GM19395 (cell line): ENCODE data around the gene LGALS7B.
"Not testable (repeated sequence)": the region's sequence is repeated elsewhere in the genome, so short reads cannot be mapped to it uniquely, and the experiment has no call there.

Source experiments
- ATAC-seq: cut with Tn5 transposase; IDR thresholded peaks from one replicate; pipeline ENCODE4 v1.9.1; 2021; ENCODE audit warnings: mild to moderate bottlenecking, moderate library complexity; ENCODE audit not compliant: unreplicated experiment

LGALS7B gene

GRCh38 chr19:38788478-38789243 lies at the start of gene LGALS7B:
TSS of gene LGALS7B (plus strand) at chr19:38789200. CDS start at chr19:38789227, 27 bp downstream.
- ATAC-seq, result no peak

- ATAC-seq, result no peak
Observed at GRCh38 chr19:38739440-38740256, 49.4 kb upstream of the LGALS7B start.

GRCh38 chr19:38740257-38740592 lies 48.8 kb upstream of the LGALS7B start:
- no peak for ATAC-seq

- no peak for ATAC-seq
Observed at GRCh38 chr19:38740932-38741331, 48.1 kb upstream of the LGALS7B start.

GRCh38 chr19:38741670-38742069 lies 47.3 kb upstream of the LGALS7B start:
- no peak for ATAC-seq

- ATAC-seq, result no peak
Observed at GRCh38 chr19:38742296-38742695, 46.7 kb upstream of the LGALS7B start.

- ATAC-seq, result no peak
Observed at GRCh38 chr19:38742906-38743305, 46.1 kb upstream of the LGALS7B start.

GRCh38 chr19:38743394-38744297 lies 45.4 kb upstream of the LGALS7B start:
- ATAC-seq, result no peak

- ATAC-seq, result no peak
Observed at GRCh38 chr19:38744298-38744681, 44.7 kb upstream of the LGALS7B start, which contains the start of gene CAPN12. TSS of gene CAPN12 (minus strand) at chr19:38744474. CDS start at chr19:38744165, 309 bp downstream.

GRCh38 chr19:38744874-38745273 lies 44.1 kb upstream of the LGALS7B start:
- no peak for ATAC-seq

GRCh38 chr19:38745316-38745715 lies 43.7 kb upstream of the LGALS7B start:
- ATAC-seq, result no peak

- not testable (repeated sequence) for ATAC-seq
Observed at GRCh38 chr19:38753783-38754182, 35.2 kb upstream of the LGALS7B start.

- not testable (repeated sequence) for ATAC-seq
Observed at GRCh38 chr19:38754196-38754595, 34.8 kb upstream of the LGALS7B start.

- ATAC-seq, result no peak
Observed at GRCh38 chr19:38759590-38760003, 29.4 kb upstream of the LGALS7B start.

GRCh38 chr19:38760805-38761517 lies 28.0 kb upstream of the LGALS7B start:
- ATAC-seq, result not testable (repeated sequence)

GRCh38 chr19:38761884-38762389 lies 27.1 kb upstream of the LGALS7B start:
- ATAC-seq, result not testable (repeated sequence)

GRCh38 chr19:38763795-38764220 lies 25.2 kb upstream of the LGALS7B start:
- ATAC-seq, result no peak

GRCh38 chr19:38765214-38765613 lies 23.8 kb upstream of the LGALS7B start:
- no peak for ATAC-seq

GRCh38 chr19:38766276-38767047 lies 22.5 kb upstream of the LGALS7B start:
- ATAC-seq, result no peak
